K562 (cell line): ENCODE measurements around the gene SLC24A4. TPM values are rescaled to one million over a fixed set of nuclear protein-coding genes. Genes with fewer than 3 reads are reported as not detected.

Source experiments
- ATAC-seq: fragments of 200-7000 bp; cut with Tn5 transposase; 3 replicates; pipeline ENCODE4 v1.9.1; 2020; ENCODE audit warnings: moderate library complexity
- BruUV-seq: library from RNA; stranded (reverse); fragments of 400-500 nt; replicated peaks from 2 replicates; lab custom pipeline; 2021; lab: Mats Ljungman, UMichigan
- CTCF ChIA-PET: fragments of 300-600 bp; formaldehyde crosslinking; extraction: SDS; loops from one replicate; lab custom pipeline; 2021; ENCODE audit warnings: low intra/inter-chr PET ratio; lab: Yijun Ruan, JAX
- POLR2A ChIA-PET: fragments of 300-600, 350-650 bp; sonication (Branson Sonifier 250); formaldehyde crosslinking; extraction: SDS; loops from one replicate; lab custom pipeline; 2021; ENCODE audit warnings: antibody characterized with exemption, inconsistent platforms; lab: Yijun Ruan, JAX
- DNase-seq, 4 experiments: peaks; one replicate each; pipeline versions ENCODE4 v3.0.0 to v3.0.0-alpha.2; 2011 to 2018; ENCODE audit warnings: low spot score in 3 of 4, mixed read lengths in 3 of 4; ENCODE audit errors: extremely low read depth in 1 of 4
- FAIRE-seq: peaks from 2 replicates; lab custom pipeline; 2011; peaks lifted over from hg19 to GRCh38; lab: Jason Lieb, UNC
- H2AFZ ChIP-seq: 2 replicates; pipeline ENCODE4 v1.6.0; 2011; ENCODE audit warnings: low read depth, low read length, control low read depth, inconsistent platforms
- H3K27ac ChIP-seq: fragments of 200-600 bp; 3 replicates; pipeline ENCODE4 v1.8.0; 2011; ENCODE audit warnings: low read depth, mild to moderate bottlenecking, control low read depth, inconsistent platforms, low read length, moderate library complexity, mixed read lengths; ENCODE audit errors: extremely low read depth
- H3K27me3 ChIP-seq, 2 experiments: fragments of 300-600 bp in 1 of 2; 2 replicates in 1 of 2; 3 replicates in 1 of 2; pipeline versions ENCODE4 v1.6.0 to v1.8.0; 2011; ENCODE audit warnings: inconsistent platforms in 2 of 2, low read length in 2 of 2, mild to moderate bottlenecking in 1 of 2, mixed read lengths in 1 of 2, moderate library complexity in 1 of 2; ENCODE audit not compliant: control insufficient read depth in 2 of 2, insufficient read depth in 2 of 2
- H3K36me3 ChIP-seq: fragments of 300-600 bp; 3 replicates; pipeline ENCODE4 v1.8.0; 2011; ENCODE audit warnings: mild to moderate bottlenecking, low read length, inconsistent platforms; ENCODE audit not compliant: control insufficient read depth, insufficient read depth
- H3K4me1 ChIP-seq, 2 experiments: fragments of 200-600 bp in 1 of 2; replicated peaks in 1 of 2; 2 replicates in 1 of 2; 3 replicates in 1 of 2; pipeline versions ENCODE4 v1.5.1 to v1.8.0; 2011; ENCODE audit warnings: inconsistent platforms in 2 of 2, low read length in 2 of 2, mild to moderate bottlenecking in 1 of 2, mixed read lengths in 1 of 2, moderate library complexity in 1 of 2; ENCODE audit not compliant: control insufficient read depth in 2 of 2, insufficient read depth in 2 of 2
- H3K4me2 ChIP-seq: 2 replicates; pipeline ENCODE4 v1.6.1; 2011; ENCODE audit warnings: low read length, control low read depth, inconsistent platforms, mixed read lengths; ENCODE audit not compliant: insufficient read depth
- H3K4me3 ChIP-seq: fragments of 200-600 bp; sonication (generic), shearing (Covaris generic); 2 replicates; pipeline ENCODE4 v1.5.1; 2016; ENCODE audit warnings: control low read depth, inconsistent platforms
- H3K79me2 ChIP-seq: fragments of 200-600 bp; 3 replicates; pipeline ENCODE4 v1.8.0; 2011; ENCODE audit warnings: low read length, inconsistent platforms; ENCODE audit not compliant: control insufficient read depth, insufficient read depth
- H3K9ac ChIP-seq, 2 experiments: 2 replicates each; pipeline versions ENCODE4 v1.6.0 to v1.6.1; 2011; ENCODE audit warnings: low read depth in 2 of 2, low read length in 2 of 2, control low read depth in 1 of 2, inconsistent platforms in 1 of 2, mild to moderate bottlenecking in 1 of 2, mixed read lengths in 1 of 2; ENCODE audit not compliant: insufficient read depth in 1 of 2
- H3K9me1 ChIP-seq: one replicate; pipeline ENCODE4 v1.6.0; 2011; ENCODE audit warnings: inconsistent platforms, mild to moderate bottlenecking, low read length, moderate library complexity; ENCODE audit not compliant: control insufficient read depth, insufficient read depth
- H3K9me3 ChIP-seq: replicated peaks from 2 replicates; pipeline ENCODE4 v1.5.1; 2011; ENCODE audit warnings: low read depth, low read length, inconsistent platforms; ENCODE audit not compliant: control insufficient read depth, insufficient read depth
- H4K20me1 ChIP-seq: replicated peaks from 2 replicates; pipeline ENCODE4 v1.6.1; 2011; ENCODE audit warnings: low read length, inconsistent platforms, mixed read lengths; ENCODE audit not compliant: control insufficient read depth, insufficient read depth
- NFIC ChIP-seq: fragments of 450-650 bp; IDR thresholded peaks from 2 replicates; pipeline ENCODE4 v1.6.1; 2017; ENCODE audit warnings: mild to moderate bottlenecking, inconsistent platforms
- PATZ1 ChIP-seq: fragments of 250-450 bp; sonication (Bioruptor Pico); IDR thresholded peaks from 2 replicates; pipeline ENCODE4 v1.5.0; 2020; ENCODE audit warnings: mild to moderate bottlenecking, borderline replicate concordance
- ZBTB17 ChIP-seq: fragments of 450-650 bp; formaldehyde crosslinking; IDR thresholded peaks from 2 replicates; pipeline ENCODE4 v1.4.0; 2020; ENCODE audit warnings: mild to moderate bottlenecking
- ZBTB34 ChIP-seq: fragments of 250-450 bp; sonication (Bioruptor Pico); IDR thresholded peaks from 2 replicates; pipeline ENCODE4 v1.8.0; 2021; ENCODE audit warnings: mild to moderate bottlenecking, moderate library complexity
- WGBS: fragments of 100-300 bp; shearing (Covaris generic); methylation state at CpG from one replicate; pipeline ENCODE4 v1.1.6; 2016; ENCODE audit warnings: low coverage, mixed read lengths; ENCODE audit not compliant: insufficient coverage; ENCODE audit errors: missing lambda C conversion rate; 5-methylcytosine and 5-hydroxymethylcytosine counted together
- in situ Hi-C: fragments of 300-500 bp; cut with MboI; formaldehyde crosslinking; loops from 4 replicates; pipeline ENCODE4 v1.15.0; 2018; ENCODE audit warnings: inconsistent platforms, mixed read lengths
- intact Hi-C: fragments of 100-400 bp; cut with micrococcal nuclease; formaldehyde crosslinking; loops from 2 replicates; pipeline ENCODE4 v1.14.2; 2022
- polyA plus RNA-seq, 8 experiments: library from polyadenylated mRNA; depleted of rRNA in 4 of 8; stranded (reverse) in 5 of 8; unstranded in 3 of 8; fragments of >200 nt; fragmentation: Nextera tagmentation in 2 of 8; fragmentation: Illumina TruSeq in 1 of 8; extraction: Ambion mirVana in 2 of 8; extraction: Trizol in 1 of 8; gene quantifications; 2 replicates each; pipeline versions ENCODE4 v1.2.1 to v1.2.3, GENCODE V29; 2011 to 2014; ENCODE audit warnings: inconsistent platforms in 1 of 8, missing spikeins in 1 of 8
- total RNA-seq, 7 experiments: library from RNA; depleted of rRNA in 6 of 7; stranded (reverse); fragments of >200 nt in 6 of 7; fragmentation: Illumina TruSeq in 2 of 7; extraction: Trizol in 2 of 7; gene quantifications; 2 replicates each; pipeline versions ENCODE4 v1.2.1 to v1.2.3, GENCODE V29; 2011 to 2021; ENCODE audit warnings: low replicate concordance in 1 of 7

Gene SLC24A4
- total and polyA plus RNA-seq, 9 of the 15 experiments (the other 6 are each of a cell fraction or from before 2014, with no cell fraction given): not detected

GRCh38 chr14:92464716-92465115 lies 141.8 kb downstream of the SLC24A4 start:
- in situ Hi-C loops (no loop called here), intact Hi-C loops (no loop called here)
- no TSS peak for BruUV-seq
- H3K27me3 ChIP-seq: peaks cover 5 to 29% of the 10 kb centered on the region in 2 experiments; a peak in 3 of 5 replicates
- ChIA-PET CTCF (no interaction called here), POLR2A (no interaction called here)
- FAIRE-seq: no peak
- no peak for TF ChIP-seq NFIC
- no peak for TF ChIP-seq ZBTB34 (CRISPR knock-in tag)
- no peak for TF ChIP-seq PATZ1
- TF ChIP-seq ZBTB17: no peak
- no peaks in the 10 kb centered on the region for H3K79me2 ChIP-seq
- H3K27ac ChIP-seq: no peak overlapping the region
- H3K9ac ChIP-seq: no peak overlapping the region
- H3K9me3 ChIP-seq: no peaks in the 10 kb centered on the region
- no peak overlapping the region for H3K4me3 ChIP-seq
- WGBS: 0% methylated on average over 4 of the region's 9 CpGs
- H3K36me3 ChIP-seq: no peaks in the 10 kb centered on the region
- ATAC-seq: no peak
- no peaks in the 10 kb centered on the region for H3K4me1 ChIP-seq
- H2AFZ ChIP-seq: no peak overlapping the region
- no peak overlapping the region for H3K4me2 ChIP-seq
- no peaks in the 10 kb centered on the region for H3K9me1 ChIP-seq
- no peak for DNase-seq
- H4K20me1 ChIP-seq: no peaks in the 10 kb centered on the region
